ENCODE data around the gene REPS1. TPM values are rescaled to one million over a fixed set of nuclear protein-coding genes. Genes with fewer than 3 reads are reported as not detected.

Gene REPS1
- total RNA-seq, 4 donors from 2014 or later, result 14.8 to 21.6 (median 17.4) TPM

GRCh38 chr6:138991206-138991605 is 3.2 kb upstream of the REPS1 start:
- Histone ChIP-seq H3K27ac (no peak overlapping the region), H3K27me3 (no peaks in the 10 kb centered on the region), H3K36me3 (no peaks in the 10 kb centered on the region), H3K4me1 (peaks cover 15% of the 10 kb centered on the region in 2 donors), H3K9me3 (no peaks in the 10 kb centered on the region), H3K4me3 (no peak overlapping the region)
- ATAC-seq, result no peak
- TF ChIP-seq, protein P1, sequence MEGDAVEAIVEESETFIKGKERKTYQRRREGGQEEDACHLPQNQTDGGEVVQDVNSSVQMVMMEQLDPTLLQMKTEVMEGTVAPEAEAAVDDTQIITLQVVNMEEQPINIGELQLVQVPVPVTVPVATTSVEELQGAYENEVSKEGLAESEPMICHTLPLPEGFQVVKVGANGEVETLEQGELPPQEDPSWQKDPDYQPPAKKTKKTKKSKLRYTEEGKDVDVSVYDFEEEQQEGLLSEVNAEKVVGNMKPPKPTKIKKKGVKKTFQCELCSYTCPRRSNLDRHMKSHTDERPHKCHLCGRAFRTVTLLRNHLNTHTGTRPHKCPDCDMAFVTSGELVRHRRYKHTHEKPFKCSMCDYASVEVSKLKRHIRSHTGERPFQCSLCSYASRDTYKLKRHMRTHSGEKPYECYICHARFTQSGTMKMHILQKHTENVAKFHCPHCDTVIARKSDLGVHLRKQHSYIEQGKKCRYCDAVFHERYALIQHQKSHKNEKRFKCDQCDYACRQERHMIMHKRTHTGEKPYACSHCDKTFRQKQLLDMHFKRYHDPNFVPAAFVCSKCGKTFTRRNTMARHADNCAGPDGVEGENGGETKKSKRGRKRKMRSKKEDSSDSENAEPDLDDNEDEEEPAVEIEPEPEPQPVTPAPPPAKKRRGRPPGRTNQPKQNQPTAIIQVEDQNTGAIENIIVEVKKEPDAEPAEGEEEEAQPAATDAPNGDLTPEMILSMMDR (IDR thresholded peaks at IDR 0.05 in 4 of 5, conservative IDR thresholded peaks at IDR 0.05 in 1 of 5), result no peak
- TF ChIP-seq POLR2A (IDR thresholded peaks at IDR 0.05), result no peak
- no peak for DNase-seq
- intact Hi-C loops (cut with DNase I; ENCODE audit: low total_unique reads), result no loop called here
- in situ Hi-C loops (cut with MboI; ENCODE audit: low sequenced_read_pairs in 4 of 4), result no loop called here

- intact Hi-C loops (cut with DNase I; ENCODE audit: low total_unique reads), result loop anchor here (5.0 to 10.0 kb wide), 2 partner anchors 158 to 375 kb away; no protein-coding TSS in a partner anchor
- no peak for DNase-seq
- no peak overlapping the region for H3K27ac ChIP-seq
- no peak for TF ChIP-seq POLR2A (IDR thresholded peaks at IDR 0.05)
- TF ChIP-seq, protein P1 (IDR thresholded peaks at IDR 0.05 in 4 of 5, conservative IDR thresholded peaks at IDR 0.05 in 1 of 5), result no peak
- in situ Hi-C loops (cut with MboI; ENCODE audit: low sequenced_read_pairs in 4 of 4), result loop anchor here in 3 of 4 donors (5.0 to 10.0 kb wide), 2 partner anchors 172 to 175 kb away; no protein-coding TSS in a partner anchor
- no peak overlapping the region for H3K4me3 ChIP-seq
- no peaks in the 10 kb centered on the region for H3K9me3 ChIP-seq
- no peak for ATAC-seq
- H3K27me3 ChIP-seq, result no peaks in the 10 kb centered on the region
- H3K36me3 ChIP-seq, result no peaks in the 10 kb centered on the region
- peaks cover 24 to 31% of the 10 kb centered on the region in 2 donors for H3K4me1 ChIP-seq
These were observed 1.3 kb upstream of the REPS1 start for GRCh38 chr6:138989098-138989983.

- Histone ChIP-seq H3K27ac (peak overlapping the region; percentile 86 to 90 (median 88)), H3K4me3 (peak overlapping the region; percentile 85 to 96 (median 94)), H3K36me3 (no peaks in the 10 kb centered on the region), H3K9me3 (no peaks in the 10 kb centered on the region), H3K27me3 (no peaks in the 10 kb centered on the region), H3K4me1 (peaks cover 24 to 34% of the 10 kb centered on the region in 2 donors)
- intact Hi-C loops (cut with DNase I; ENCODE audit: low total_unique reads), result loop anchor here (1.0 to 10.0 kb wide), 4 partner anchors 159 to 376 kb away; partner anchors contain the start of gene CCDC28A
- TF ChIP-seq POLR2A (IDR thresholded peaks at IDR 0.05), result no peak
- TF ChIP-seq, protein P1 (IDR thresholded peaks at IDR 0.05 in 4 of 5, conservative IDR thresholded peaks at IDR 0.05 in 1 of 5), result peak in 2 of 5 experiments; percentile 23 to 31
- DNase-seq, result no peak
- ATAC-seq, result peak; percentile 6 to 19
- in situ Hi-C loops (cut with MboI; ENCODE audit: low sequenced_read_pairs in 4 of 4), result loop anchor here in 3 of 4 donors (5.0 to 10.0 kb wide), 2 partner anchors 171 to 174 kb away; no protein-coding TSS in a partner anchor
These were observed 399 bp upstream of the REPS1 start for GRCh38 chr6:138988469-138988834.

- TF ChIP-seq POLR2A (IDR thresholded peaks at IDR 0.05), result no peak
- TF ChIP-seq, protein P1 (IDR thresholded peaks at IDR 0.05 in 4 of 5, conservative IDR thresholded peaks at IDR 0.05 in 1 of 5), result no peak
- Histone ChIP-seq H3K9me3 (no peaks in the 10 kb centered on the region), H3K27ac (peak overlapping the region; percentile 8 to 90 (median 87)), H3K4me3 (peak overlapping the region; percentile 85 to 96 (median 94)), H3K27me3 (no peaks in the 10 kb centered on the region), H3K4me1 (peaks cover 27 to 42% of the 10 kb centered on the region in 2 donors), H3K36me3 (no peaks in the 10 kb centered on the region)
- in situ Hi-C loops (cut with MboI; ENCODE audit: low sequenced_read_pairs in 4 of 4) (loop anchor here in 3 of 4 donors (5.0 to 10.0 kb wide), 2 partner anchors 170 to 172 kb away; no protein-coding TSS in a partner anchor), intact Hi-C loops (cut with DNase I; ENCODE audit: low total_unique reads) (loop anchor here (5.0 to 10.0 kb wide), 2 partner anchors 160 to 378 kb away; no protein-coding TSS in a partner anchor)
- ATAC-seq (peak in 1 of 2 donors; percentile 35), DNase-seq (no peak)
These were observed 892 bp downstream of the REPS1 start for GRCh38 chr6:138987080-138987642.

Data from gastrocnemius medialis (tissue), 4 donors.